Measurements from ENCODE around the gene CDHR5. TPM values are rescaled to one million over a fixed set of nuclear protein-coding genes. Genes with fewer than 3 reads are reported as not detected.
A peak's percentile ranks its signal among the peaks of the same experiment; 100 is the strongest.

CDHR5 gene
- total and polyA plus RNA-seq, 2 of the 4 experiments (the other 2 are of a cell fraction), result not detected

DNA sequence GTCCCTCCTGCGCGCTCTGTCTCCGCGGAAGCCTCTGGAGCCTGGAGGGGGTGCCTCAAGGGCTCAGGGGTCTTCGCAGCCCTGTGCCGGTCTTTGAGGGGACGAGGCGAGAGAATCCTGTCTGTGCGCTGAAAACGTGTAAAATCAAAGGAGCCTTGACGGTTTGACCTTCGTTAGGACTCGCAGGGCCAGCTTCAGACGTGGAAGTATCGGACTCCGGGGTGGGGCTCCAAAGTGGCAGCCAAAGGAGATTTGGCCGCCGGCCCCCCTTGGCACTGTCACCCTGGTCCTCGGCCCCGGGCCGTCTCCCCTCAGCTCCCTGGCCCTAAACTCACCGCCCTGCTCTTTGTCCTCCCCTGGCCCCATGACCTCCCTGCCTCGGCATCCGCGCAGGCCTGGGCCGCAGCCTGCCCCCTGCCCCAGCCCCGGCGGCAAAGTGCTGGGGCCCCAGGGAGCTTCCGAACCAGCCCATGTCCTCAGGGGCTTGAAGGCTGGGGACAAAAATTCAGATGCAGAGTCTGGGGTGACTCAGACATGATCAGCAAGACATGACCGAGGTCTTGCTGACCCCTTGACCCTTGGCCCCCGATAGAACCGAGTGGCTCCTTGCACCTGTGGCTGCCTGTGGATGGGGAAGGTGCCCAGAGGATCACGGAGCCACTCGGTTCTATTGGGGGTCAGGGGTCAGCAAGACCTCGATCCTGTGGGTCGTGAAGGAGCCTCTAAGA is 55.4 kb downstream of the CDHR5 start:
- no peaks in the 10 kb centered on the region for H3K9me3 ChIP-seq (ENCODE audit: control insufficient read depth, insufficient read depth, low read length)
- H3K36me3 ChIP-seq (ENCODE audit: control insufficient read depth, insufficient read depth, low read length), result peaks cover 14% of the 10 kb centered on the region
- in situ Hi-C loops (cut with MboI; ENCODE audit: low sequenced_read_pairs), result no loop called here
- H2BK15ac ChIP-seq (ENCODE audit: low read depth, low read length), result peak overlapping the region; percentile 26; the same call in 2 of the 3 replicates
- H2BK5ac ChIP-seq (ENCODE audit: low read depth, low read length, poor library complexity, severe bottlenecking), result peak overlapping the region; percentile 96
- peak overlapping the region; percentile 93 for H2AFZ ChIP-seq (replicated peaks; ENCODE audit: low read length, poor library complexity)
- peak overlapping the region; percentile 47 for H3K4me3 ChIP-seq (ENCODE audit: insufficient read depth, low read depth, low read length)
- H3K23ac ChIP-seq (ENCODE audit: low read depth, low read length), result peak overlapping the region; percentile 58; the same call in 1 of the 2 replicates
- H4K5ac ChIP-seq (ENCODE audit: low read depth, low read length), result peak overlapping the region; percentile 94
- peak overlapping the region; percentile 89 for H3K4me2 ChIP-seq (ENCODE audit: low read depth, low read length)
- ATAC-seq (ENCODE audit: low read depth) (no peak), DNase-seq (no peak)
- dilution Hi-C loops (cut with HindIII; ENCODE audit: low sequenced_read_pairs, unreplicated experiment), result no loop called here
- H3K79me1 ChIP-seq (ENCODE audit: low read depth in 1 of 2, low read length in 2 of 2), result peaks cover 21 to 34% of the 10 kb centered on the region in 2 experiments; a peak in 3 of 4 replicates
- peak overlapping the region; percentile 93 for H3K9ac ChIP-seq (ENCODE audit: low read depth, low read length)
- POLR2A ChIA-PET (ENCODE audit: unreplicated experiment), result no interaction called here
- intact Hi-C loops (cut with micrococcal nuclease), result no loop called here
- peaks cover 23% of the 10 kb centered on the region for H4K20me1 ChIP-seq (ENCODE audit: insufficient read depth, low read length)
- H4K8ac ChIP-seq (ENCODE audit: low read depth in 2 of 2, low read length in 2 of 2), result peak overlapping the region; percentile 88 to 99
- H3K14ac ChIP-seq (replicated peaks; ENCODE audit: low read depth, low read length), result peak overlapping the region; percentile 98
- peak overlapping the region; percentile 53 for H3K27ac ChIP-seq (ENCODE audit: insufficient read depth, low read length)
- peak overlapping the region; percentile 41; the same call in 1 of the 2 replicates for H3K56ac ChIP-seq (ENCODE audit: extremely low read depth, insufficient read depth, low read length)
- H3K4me1 ChIP-seq (ENCODE audit: control insufficient read depth, insufficient read depth, low read length), result peaks cover 17% of the 10 kb centered on the region
- H2AK5ac ChIP-seq (ENCODE audit: low read depth, low read length), result peak overlapping the region; percentile 80
- no peaks in the 10 kb centered on the region for H3K9me1 ChIP-seq (ENCODE audit: insufficient read depth, low read length)
- H2AK9ac ChIP-seq (replicated peaks; ENCODE audit: low read depth, low read length, poor library complexity), result peak overlapping the region; percentile 100
- H3K18ac ChIP-seq (ENCODE audit: low read depth, low read length), result peak overlapping the region; percentile 63; the same call in 1 of the 2 replicates
- WGBS, 2 experiments (ENCODE audit: extremely low coverage in 2 of 2, insufficient read length in 1 of 2), result 27% methylated on average over 19 of the region's 36 CpGs; no CpG with 5 or more reads in 1 of the 2 experiments
- peak overlapping the region; percentile 16; the same call in 1 of the 2 replicates for H2BK120ac ChIP-seq (ENCODE audit: low read depth, low read length)
- peak overlapping the region; percentile 83; the same call in 1 of the 2 replicates for H4K91ac ChIP-seq (ENCODE audit: insufficient read depth, low read depth, low read length)
- no peaks in the 10 kb centered on the region; the same call in 1 of the 2 replicates for H3K27me3 ChIP-seq (ENCODE audit: control insufficient read depth, insufficient read depth, low read length)
- CTCF ChIA-PET, result no interaction called here
- H3K4ac ChIP-seq (ENCODE audit: low read depth, low read length), result peak overlapping the region; percentile 96
- BruUV-seq (replicated peaks), result no TSS peak
- no peak overlapping the region for H2BK20ac ChIP-seq (ENCODE audit: low read depth, low read length)
- TF ChIP-seq POLR2A (IDR thresholded peaks at IDR 0.05; ENCODE audit: low read depth, low read length), result no peak
- TF ChIP-seq RCOR1 (IDR thresholded peaks at IDR 0.05; ENCODE audit: insufficient replicate concordance, low read length), result no peak
- no peak for TF ChIP-seq MAFK (IDR thresholded peaks at IDR 0.05; ENCODE audit: low read depth, low read length)
- no peak for TF ChIP-seq RAD21 (IDR thresholded peaks at IDR 0.05; ENCODE audit: low read length)
- TF ChIP-seq NFE2L2 (IDR thresholded peaks at IDR 0.05; ENCODE audit: low read depth, low read length), result no peak
- no peak for TF ChIP-seq SMC3 (IDR thresholded peaks at IDR 0.05; ENCODE audit: low read depth, low read length)
- TF ChIP-seq CHD1 (IDR thresholded peaks at IDR 0.05; ENCODE audit: low read depth, low read length), result no peak
- no peak for TF ChIP-seq BHLHE40 (IDR thresholded peaks at IDR 0.05; ENCODE audit: low read depth, low read length)
- TF ChIP-seq, protein P1, sequence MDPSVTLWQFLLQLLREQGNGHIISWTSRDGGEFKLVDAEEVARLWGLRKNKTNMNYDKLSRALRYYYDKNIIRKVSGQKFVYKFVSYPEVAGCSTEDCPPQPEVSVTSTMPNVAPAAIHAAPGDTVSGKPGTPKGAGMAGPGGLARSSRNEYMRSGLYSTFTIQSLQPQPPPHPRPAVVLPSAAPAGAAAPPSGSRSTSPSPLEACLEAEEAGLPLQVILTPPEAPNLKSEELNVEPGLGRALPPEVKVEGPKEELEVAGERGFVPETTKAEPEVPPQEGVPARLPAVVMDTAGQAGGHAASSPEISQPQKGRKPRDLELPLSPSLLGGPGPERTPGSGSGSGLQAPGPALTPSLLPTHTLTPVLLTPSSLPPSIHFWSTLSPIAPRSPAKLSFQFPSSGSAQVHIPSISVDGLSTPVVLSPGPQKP (IDR thresholded peaks at IDR 0.05; ENCODE audit: borderline replicate concordance, low read depth, low read length), result no peak
- TF ChIP-seq FOS (IDR thresholded peaks at IDR 0.05; ENCODE audit: low read depth, low read length), result no peak
- no peak for TF ChIP-seq MXI1 (IDR thresholded peaks at IDR 0.05; ENCODE audit: borderline replicate concordance, low read depth, low read length)
- TF ChIP-seq, protein P2, sequence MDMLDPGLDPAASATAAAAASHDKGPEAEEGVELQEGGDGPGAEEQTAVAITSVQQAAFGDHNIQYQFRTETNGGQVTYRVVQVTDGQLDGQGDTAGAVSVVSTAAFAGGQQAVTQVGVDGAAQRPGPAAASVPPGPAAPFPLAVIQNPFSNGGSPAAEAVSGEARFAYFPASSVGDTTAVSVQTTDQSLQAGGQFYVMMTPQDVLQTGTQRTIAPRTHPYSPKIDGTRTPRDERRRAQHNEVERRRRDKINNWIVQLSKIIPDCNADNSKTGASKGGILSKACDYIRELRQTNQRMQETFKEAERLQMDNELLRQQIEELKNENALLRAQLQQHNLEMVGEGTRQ (IDR thresholded peaks at IDR 0.05; ENCODE audit: low read depth, low read length), result no peak
- TF ChIP-seq CEBPB (IDR thresholded peaks at IDR 0.05; ENCODE audit: low read depth, low read length), result no peak
- TF ChIP-seq, protein P3, sequence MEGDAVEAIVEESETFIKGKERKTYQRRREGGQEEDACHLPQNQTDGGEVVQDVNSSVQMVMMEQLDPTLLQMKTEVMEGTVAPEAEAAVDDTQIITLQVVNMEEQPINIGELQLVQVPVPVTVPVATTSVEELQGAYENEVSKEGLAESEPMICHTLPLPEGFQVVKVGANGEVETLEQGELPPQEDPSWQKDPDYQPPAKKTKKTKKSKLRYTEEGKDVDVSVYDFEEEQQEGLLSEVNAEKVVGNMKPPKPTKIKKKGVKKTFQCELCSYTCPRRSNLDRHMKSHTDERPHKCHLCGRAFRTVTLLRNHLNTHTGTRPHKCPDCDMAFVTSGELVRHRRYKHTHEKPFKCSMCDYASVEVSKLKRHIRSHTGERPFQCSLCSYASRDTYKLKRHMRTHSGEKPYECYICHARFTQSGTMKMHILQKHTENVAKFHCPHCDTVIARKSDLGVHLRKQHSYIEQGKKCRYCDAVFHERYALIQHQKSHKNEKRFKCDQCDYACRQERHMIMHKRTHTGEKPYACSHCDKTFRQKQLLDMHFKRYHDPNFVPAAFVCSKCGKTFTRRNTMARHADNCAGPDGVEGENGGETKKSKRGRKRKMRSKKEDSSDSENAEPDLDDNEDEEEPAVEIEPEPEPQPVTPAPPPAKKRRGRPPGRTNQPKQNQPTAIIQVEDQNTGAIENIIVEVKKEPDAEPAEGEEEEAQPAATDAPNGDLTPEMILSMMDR (conservative IDR thresholded peaks at IDR 0.05; ENCODE audit: low read depth, low read length), result no peak
- no peak for TF ChIP-seq RFX5 (IDR thresholded peaks at IDR 0.05; ENCODE audit: low read depth, low read length)

Data from IMR-90 (cell line).